ENCODE measurements around the gene PGK1.
"Not testable (repeated sequence)": the region's sequence is repeated elsewhere in the genome, so short reads cannot be mapped to it uniquely, and the experiment has no call there.

The PGK1 gene

DNA sequence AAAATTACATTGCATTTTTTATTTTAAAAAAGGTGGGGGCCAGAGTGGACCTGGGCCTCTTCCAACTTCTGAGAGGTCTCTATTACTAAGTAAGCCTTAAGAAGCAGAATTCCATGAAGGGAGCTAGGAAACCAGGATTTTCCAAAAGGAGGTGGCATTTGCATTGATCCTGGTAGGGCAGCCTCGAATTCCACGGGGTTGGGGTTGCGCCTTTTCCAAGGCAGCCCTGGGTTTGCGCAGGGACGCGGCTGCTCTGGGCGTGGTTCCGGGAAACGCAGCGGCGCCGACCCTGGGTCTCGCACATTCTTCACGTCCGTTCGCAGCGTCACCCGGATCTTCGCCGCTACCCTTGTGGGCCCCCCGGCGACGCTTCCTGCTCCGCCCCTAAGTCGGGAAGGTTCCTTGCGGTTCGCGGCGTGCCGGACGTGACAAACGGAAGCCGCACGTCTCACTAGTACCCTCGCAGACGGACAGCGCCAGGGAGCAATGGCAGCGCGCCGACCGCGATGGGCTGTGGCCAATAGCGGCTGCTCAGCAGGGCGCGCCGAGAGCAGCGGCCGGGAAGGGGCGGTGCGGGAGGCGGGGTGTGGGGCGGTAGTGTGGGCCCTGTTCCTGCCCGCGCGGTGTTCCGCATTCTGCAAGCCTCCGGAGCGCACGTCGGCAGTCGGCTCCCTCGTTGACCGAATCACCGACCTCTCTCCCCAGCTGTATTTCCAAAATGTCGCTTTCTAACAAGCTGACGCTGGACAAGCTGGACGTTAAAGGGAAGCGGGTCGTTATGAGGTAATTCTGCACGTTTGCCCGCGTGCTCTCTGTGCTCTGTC lies at the start of gene PGK1:
TSS of gene PGK1 (plus strand) at position 626 of the 824 bp plus-strand sequence. CDS start at position 719, 93 bp downstream.
- DNase-seq = peak; percentile 88

DNA sequence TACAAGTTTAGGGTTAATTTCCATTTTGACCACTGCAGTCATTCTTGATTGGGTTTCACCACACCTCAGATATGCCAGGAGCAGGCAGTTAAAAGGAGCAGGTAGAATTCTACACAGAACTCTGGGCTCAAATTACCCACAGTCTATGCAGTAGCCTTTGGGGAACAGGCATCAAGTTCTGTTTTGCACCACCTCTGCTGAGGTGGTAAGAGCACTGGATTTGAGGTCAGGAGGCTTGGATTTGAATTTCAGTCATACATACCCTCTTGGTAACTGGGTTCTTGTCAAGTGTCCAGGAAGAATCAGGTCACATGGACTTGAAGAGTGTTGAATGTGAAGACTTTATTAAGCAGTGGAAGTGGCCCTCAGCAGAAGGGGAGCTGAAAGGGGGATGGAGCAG lies 40.4 kb upstream of the PGK1 start:
- no peak for DNase-seq

DNA sequence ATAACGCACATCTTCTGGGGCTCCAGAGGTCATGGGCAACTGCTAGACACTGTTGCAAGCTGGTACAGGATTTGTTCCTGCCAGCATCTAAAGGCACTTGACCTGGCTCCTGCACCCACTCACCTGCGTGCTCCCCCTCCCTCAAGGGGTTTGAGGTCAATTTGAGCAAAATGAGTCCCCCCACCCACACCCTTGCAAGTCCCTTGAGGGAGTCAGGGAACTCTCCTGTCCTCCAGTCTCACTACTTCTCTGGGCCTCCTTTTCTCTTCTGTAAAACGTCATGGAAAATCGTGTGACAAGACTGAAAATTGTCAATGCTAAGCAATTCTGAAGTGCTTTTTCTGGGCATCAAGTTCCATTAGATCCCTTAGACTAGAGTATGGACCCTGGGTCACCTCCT lies 39.9 kb upstream of the PGK1 start:
- no peak for DNase-seq

DNA sequence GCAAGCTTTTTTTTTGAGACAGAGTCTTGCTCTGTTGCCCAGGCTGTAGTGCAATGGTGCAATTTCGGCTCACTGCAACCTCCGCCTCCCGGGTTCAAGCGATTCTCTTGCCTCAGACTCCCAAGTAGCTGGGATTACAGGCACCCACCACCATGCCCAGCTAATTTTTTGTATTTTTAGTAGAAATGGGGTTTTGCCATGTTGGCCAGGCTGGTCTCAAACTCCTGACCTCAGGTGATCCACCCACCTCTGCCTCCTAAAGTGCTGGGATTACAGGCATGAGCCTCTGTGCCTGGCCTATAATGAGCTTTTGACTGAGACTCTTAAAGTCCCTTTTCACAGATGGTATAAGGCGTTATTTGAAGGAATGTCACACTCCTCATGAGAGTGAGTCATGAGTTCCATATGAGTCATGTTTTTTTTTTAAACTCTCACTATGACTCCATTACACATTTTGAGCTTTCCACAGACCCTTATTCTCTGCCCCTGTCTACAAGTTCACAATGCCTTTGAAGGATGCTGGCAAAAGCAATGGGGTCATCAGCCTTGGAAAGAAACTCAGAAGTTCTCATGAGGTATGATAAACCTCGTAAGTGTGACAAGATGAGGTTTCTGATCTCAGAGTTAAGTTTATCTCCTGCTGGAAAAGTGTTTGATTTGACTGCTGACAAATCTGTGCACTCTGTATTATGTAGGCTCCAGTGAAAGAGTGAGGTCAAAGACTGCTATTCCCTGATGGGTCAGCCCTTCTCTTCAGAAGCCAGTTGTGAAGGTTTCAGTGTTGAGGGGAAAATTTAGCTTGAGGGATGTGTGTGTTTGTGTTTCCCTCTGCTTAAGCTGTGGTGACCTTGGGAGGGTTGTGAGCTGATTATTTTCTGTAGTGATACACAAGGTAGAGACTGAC lies 39.1 kb upstream of the PGK1 start:
- not testable (repeated sequence) for DNase-seq

DNA sequence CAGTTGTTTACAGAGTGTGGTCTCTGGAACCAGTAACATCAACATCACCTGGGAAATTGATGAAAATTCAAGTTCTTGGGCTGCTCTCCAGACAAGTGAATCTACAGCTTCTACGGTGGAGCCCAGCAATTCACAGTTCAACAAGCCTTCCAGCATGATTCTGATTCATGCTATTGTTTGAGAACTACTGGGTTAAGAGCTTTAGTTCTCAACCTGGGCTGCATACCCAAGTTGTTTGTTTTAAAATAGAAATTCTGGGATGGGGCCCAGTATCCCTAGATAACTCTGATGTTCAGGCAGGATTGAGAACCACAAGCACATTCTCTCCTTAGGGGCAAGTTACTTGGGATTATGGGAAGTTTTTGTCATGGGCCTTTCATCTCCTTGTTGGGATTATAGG lies 37.9 kb upstream of the PGK1 start:
- DNase-seq = no peak

DNA sequence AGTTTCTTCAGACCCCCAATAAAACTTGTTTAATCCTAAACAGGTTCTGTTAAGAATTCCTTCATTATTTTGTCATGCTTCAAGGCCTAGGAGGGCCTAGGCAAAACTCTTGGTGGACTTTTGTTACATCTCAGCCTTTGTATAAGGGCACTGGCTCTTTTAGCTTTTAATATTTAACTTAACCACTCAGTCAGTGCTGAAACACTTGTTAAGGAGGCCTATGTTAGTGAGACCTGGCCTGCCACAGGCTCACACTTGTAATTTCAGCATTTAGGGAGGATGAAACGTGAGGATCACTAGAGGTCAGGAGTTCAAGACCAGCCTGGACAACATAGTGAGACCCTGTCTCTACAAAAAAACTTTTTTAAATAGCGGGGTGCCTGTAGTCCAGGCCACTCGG lies 32.7 kb upstream of the PGK1 start:
- no peak for DNase-seq

DNA sequence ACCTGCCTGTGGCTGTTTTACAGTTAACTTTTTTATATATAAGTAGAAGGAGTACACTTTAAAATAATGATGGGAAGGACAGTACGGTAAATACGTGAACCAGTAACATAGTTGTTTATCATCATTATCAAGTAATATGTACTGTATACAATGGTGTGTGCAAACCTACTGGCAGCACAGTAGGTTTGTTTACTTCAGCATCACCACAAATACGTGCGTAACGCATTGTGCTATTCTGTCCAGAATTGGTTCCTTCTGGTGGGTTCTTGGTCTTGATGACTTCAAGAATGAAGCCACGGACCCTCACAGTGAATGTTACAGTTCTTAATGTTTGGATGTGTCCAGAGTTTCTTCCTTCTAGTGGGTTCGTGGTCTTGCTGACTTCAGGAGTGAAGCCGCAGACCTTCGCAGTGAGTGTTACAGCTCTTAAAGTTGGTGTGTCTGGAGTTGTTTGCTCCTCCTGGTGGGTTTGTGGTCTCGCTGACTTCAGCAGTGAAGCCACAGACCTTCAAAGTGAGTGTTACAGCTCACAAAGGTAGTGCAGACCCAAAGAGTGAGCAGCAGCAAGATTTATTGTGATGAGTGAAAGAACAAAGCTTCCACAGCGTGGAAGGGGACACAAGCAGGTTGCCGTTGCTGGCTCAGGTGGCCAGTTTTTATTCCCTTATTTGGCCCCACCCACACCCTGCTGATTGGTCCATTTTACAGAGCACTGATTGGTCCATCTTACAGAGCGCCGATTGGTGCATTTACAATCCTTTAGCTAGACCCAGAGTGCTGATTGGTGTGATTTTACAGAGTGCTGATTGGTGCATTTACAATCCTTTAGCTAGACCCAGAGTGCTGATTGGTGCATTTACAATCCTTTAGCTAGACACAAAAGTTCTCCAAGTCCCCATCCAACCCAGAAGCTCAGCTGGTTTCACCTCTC lies 30.6 kb upstream of the PGK1 start:
- DNase-seq = not testable (repeated sequence)

DNA sequence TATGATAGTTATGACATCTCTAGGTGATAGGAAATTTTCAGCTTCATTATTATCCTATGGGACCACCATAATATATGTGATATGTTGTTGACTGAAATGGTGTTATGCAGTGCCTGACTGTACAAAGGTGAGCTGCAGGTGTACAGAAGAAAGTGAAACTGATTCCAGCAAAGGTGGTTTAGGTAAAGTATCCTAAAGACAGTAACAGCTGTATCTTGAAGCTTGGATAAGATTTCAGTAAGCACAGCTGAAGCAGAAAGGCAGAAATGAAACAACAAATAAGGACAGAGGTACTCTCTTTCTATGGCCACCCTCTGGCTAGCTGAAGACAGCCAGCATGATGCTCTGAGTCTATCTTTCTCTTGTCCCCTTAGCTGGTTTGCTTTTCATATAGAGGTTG lies 30.0 kb upstream of the PGK1 start:
- DNase-seq = no peak

DNA sequence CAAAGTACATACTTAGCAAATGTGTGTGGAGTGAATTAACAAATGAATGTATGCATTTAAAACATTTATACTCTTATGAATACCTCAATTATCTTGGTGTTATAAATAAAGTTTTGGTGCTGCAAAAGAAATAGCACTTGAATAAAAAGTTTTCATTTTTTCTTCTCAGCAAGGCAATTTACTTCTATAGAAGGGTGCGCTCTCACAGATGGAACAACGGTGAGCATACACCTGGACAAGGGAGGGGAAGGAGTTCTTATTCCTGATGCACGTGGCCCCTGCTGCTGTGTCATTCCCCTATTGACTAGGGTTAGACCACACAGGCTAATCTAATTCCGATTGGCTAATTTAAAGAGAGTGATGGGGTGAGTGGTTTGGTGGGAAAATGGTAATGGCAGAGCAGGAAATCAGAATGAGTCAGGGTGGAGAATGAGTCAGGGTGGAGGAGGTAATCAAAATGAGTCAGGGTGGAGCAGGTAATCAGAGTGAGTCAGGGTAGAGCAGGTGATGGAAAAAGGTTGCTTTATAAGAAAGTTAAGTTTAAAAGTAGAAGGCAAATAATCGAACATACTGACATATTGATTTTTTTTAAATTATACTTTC lies 28.2 kb upstream of the PGK1 start:
- no peak for DNase-seq

DNA sequence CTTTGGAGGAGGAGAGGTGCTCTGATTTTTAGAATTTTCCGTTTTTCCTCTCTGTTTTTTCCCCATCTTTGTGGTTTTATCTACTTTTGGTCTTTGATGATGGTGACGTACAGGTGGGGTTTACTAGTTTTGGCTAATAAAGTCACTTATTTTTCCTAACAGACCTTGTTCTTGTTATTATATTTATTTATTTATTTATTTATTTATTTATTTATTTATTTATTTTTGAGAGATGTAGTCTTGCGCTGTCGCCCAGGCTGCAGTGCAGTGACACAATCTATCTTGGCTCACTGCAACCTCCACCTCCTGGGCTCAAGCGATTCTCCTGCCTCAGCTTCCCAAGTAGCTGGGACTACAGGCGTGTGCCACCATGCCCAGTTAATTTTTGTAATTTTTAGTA lies 22.6 kb upstream of the PGK1 start:
- DNase-seq = not testable (repeated sequence)

DNA sequence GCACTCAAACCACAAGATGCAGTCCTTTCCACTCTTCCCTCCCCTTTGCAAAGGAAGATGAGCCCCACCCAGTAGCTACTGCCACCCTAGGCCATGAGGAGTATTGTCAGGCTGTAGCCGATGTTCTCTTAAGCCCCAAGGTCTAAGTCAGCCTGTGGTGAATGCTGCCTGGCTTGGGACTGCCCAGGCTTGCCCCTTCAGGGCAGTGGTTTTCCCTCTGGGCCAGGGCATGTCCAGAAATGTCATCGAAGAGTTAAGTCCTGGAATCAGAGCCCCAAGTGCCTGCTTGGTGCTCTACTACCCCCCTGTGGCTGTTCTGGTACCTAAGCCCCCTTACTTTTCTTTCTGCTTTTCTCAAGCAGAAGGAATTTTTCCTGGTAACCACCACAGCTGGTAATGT lies 11.8 kb upstream of the PGK1 start:
- no peak for DNase-seq

DNA sequence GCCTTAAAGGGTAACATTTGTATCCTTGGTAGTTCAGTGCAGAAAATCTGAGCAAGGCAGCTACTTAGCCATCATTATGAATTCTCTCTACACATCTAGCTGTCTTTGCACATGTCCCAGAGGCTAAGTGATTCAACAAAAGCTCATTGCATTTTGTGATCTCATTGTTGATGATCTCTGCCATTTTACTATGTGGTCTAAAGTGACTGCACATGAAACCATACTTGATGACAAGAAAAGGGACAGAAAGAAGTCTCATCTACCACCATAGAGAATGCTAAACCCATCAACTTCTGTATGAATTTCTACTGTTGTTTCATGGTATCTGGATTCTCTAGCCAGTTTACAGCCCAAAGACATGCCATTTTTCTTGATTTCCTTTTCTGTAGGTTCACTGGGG lies 5.9 kb upstream of the PGK1 start:
- no peak for DNase-seq

DNA sequence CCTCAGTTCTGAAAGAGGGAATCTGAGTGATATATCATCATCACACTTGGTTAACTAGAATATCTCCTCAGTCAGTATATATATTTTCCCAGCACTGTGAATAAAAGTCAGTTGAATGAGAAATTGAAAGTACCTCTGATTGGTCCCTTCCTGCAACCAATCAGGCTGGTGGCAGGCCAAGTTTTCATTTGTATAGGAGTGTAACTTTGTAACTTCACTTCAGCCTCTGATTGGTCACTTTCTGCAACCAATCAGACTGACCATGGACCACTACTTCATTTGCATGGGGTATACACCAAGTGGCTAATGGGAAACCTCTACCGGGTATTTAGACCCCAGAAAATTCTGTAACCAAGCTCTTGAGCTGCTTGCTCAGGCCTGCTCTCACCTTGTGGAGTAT lies 2.0 kb upstream of the PGK1 start:
- no peak for DNase-seq

DNA sequence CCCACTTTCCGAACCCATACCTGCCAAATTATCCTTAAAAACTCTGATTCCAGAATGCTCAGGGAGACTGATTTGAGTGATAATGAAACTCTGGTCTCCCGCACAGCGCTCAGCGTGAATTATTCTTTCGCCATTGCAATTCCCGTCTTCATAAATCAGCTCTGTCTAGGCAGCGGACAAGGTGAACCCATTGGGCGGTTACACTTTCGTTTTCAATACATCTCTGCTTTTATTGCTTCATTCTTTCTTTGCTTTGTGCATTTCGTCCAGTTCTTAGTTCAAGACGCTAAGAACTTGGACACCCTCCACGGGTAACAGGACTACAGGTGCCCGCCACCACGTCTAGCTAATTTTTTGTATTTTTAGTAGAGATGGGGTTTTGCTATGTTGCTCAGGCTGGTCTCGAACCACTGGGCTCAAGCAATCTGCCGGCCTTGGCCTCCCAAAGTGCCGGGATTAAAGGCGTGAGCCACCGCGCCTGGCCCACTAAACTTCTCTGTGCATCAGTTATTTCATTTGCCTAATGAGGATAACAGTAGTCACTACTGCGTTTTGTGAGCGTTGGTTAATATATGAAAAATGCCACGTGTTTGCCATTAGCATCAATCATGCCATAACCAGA lies 936 bp upstream of the PGK1 start:
- no peak for DNase-seq

DNA sequence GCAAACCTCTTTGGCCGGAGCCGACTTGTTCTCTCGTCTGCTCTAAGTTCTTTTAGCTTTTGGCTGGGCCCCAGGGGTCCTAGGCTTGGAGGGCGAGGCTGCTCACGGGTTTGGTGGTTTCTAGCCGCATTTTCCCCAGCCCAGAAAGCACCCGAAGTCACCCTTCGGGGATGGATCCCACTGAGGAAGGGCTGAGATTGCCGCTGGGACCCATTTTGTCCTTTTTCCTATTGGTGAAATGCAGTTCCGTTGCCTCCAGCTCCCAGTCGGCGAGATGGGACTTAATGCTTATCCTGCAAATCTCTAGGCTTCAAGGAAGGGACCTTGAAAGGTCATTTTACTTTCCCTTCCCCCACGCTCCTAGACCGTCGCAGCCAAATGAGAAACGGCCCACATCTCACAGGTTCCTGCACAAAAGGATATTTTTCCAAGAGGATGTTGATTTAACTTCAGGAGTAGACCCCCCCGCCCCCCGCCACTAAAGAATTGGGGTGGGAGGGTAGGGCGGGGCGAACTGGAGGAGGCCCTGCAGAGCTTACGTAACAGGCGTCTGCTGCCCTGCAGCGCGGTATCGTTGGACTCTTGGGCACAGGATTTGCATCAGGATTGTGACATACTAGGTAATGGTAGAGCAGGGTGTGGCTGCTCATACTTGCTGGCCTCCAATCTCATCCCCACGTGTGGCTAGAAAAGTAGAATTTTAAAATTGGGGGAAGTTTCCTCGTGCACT lies 564 bp downstream of the PGK1 start:
- no peak for DNase-seq

DNA sequence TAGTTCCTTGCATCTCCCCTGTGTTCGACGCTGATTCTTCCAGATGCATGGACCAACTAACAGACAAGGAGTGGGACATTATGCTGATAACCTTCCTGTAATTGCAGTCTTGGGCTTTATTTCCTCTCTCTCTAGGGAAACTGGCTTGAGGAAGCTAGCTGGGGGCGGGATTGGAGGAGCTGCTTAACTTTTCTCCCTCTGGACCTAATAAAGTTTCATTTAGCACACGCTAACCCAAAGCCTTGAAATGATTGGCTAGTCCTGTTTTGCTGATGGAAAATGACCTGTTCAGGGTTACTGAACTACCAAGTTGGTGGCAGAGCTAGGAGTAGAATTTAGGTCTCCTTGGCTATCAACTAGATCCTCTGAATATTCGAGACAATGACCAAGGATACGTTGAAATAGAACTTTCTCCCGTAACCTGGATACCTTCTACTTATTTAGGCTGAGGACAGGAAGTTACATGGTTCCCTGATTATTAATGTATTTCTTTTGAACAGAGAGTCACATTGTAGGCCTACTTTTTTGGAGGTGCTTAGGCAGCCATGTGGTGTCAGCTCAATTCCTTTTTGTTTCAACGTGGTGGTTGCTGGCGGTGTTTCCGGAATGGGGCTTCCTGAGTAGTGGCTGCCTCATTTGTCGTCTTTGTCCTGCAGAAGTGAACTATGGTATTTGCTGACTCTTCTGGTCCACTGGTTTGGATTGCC lies 2.0 kb downstream of the PGK1 start:
- DNase-seq = no peak

DNA sequence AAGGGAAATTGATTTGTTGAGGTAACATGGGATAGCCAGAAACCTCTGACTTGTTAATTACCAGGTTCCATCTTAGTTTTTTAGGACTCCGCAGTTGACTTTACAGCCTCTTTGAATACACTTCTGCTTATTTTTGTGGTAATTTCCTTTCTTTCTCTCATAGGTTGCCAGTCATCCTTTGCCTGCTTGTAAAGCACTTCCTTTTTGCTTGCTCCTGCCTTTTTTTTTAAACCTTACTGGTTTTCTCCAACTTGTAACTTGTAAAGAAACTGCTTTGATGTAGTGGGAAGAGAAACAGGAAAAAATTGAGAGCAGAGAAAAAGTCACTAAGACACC lies 2.6 kb downstream of the PGK1 start:
- no peak for DNase-seq

DNA sequence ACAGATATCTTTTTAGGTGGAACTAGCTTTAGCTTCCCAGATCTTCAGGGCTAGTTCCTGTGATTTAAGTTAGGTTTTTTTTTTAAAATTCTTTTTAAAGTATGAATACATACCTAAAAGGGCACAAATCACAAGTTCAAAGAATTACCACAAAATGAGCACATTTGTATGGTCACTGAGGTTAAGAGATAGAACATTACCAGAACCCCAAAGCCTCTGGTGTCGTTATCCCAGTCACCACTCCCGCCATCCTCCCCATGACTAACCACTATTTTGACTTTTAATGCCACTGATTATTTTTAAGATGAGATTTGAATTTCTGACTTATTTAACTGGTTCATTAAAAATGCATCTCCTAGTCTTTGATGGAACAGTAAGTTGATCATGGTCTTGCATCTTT lies 5.4 kb downstream of the PGK1 start:
- no peak for DNase-seq

DNA sequence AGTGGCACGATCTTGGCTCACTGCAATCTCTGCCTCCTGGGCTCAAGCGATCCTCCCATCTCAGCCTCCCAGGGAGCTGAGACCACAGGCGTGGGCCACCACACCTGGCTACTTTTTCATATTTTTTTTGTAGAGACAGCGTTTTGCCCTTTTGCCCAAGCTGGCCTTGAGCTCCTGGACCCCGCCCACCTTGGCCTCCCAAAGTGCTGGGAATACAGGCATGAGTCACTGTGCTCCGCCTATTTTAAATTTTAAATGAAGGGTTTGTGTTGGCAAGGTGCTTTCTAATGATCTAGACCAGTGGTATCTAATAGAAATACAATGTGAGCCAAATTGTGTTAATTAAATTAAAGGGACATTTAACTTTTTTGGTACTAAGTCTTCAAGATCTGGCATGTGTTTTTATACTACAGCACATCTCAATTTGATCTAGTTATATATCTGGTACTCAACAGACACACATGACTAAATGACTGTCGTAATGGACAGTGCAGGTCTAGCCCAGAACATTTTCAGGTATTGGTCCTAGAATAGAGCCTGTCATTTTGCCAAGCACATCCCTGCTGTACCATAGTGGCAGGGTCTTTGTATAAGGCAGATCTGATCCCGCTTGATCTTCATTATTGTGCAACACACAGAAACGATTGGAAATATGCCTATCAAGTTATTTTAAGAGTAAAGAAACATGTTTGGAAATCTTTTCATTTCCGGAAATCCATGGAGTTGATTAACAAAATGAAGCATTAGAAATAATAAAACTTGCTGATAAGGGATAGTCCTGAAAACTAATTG lies 7.3 kb downstream of the PGK1 start:
- no peak for DNase-seq

DNA sequence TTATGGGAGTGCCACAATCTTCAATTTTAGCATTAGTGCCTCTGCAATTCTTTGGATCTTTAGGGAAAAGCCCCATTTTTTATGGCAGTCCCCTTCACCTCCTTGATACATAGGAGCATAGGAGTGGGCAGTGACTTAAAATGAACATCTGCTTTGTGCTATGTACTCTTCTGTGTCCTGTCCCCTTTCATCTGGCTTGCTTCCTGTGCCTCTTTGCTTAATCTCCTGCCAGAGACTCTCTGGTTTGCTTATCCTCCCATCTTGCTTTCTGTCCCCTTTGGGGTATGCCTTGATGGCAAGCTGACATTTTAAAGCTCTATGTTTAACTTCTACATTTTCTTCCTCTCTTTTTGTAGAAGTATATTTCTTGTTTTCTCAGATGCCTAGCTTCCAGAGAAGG lies 12.3 kb downstream of the PGK1 start:
- DNase-seq = no peak

Data from NCI-H1694 treated with DMSO at 0.1 percent for 48 hours (cell line).